Transverse colon (tissue), 4 donors: ENCODE data around the gene COQ3.

ENCODE experiments used
- POLR2AphosphoS5 ChIP-seq, 3 donors: sonication (generic); formaldehyde crosslinking; IDR thresholded peaks; one replicate each; pipeline ENCODE4 v1.6.1; 2016; ENCODE audit warnings: antibody characterized with exemption in 3 of 3
- TF ChIP-seq, protein P1 (sequence below), 5 experiments: fragments of 200-600 bp in 3 of 5; fragments of 450-650 bp in 2 of 5; sonication (generic) in 3 of 5; IDR thresholded peaks; 1 replicate in 2 of 5; 2 replicates in 3 of 5; pipeline ENCODE4 v1.5.1; 2016 to 2017; ENCODE audit warnings: antibody characterized with exemption in 5 of 5, inconsistent platforms in 3 of 5, mild to moderate bottlenecking in 2 of 5, moderate library complexity in 1 of 5

DNA sequence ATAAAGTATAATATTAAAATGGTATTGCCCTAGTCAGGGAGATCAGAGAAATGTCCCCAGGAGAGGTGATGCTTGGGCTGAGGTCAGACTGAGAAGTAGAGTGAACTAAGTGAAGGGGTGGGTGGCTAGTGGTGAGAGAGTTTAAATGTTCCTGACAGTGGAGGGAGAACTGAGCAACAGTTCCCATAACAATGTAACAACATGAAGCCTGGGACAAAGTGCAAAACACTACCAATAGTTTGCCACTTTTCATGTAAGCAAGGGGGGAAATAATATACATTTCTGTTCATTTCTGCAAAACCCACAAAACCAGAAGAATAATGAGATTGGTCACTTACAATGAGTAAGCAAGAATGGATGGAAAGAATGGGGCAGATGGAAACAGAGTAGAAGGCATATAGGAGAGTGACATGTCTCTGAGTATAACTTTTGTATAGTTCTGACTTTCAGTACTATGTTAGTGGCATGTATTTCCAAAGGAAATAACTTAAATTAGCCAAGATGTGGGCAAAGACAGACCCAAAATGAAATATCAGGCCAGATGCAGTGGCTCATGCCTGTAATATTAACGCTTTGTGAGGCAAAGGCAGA lies 31.2 kb downstream of the COQ3 start:
- no peak for TF ChIP-seq POLR2AphosphoS5 (IDR thresholded peaks at IDR 0.05)
- TF ChIP-seq, protein P1, sequence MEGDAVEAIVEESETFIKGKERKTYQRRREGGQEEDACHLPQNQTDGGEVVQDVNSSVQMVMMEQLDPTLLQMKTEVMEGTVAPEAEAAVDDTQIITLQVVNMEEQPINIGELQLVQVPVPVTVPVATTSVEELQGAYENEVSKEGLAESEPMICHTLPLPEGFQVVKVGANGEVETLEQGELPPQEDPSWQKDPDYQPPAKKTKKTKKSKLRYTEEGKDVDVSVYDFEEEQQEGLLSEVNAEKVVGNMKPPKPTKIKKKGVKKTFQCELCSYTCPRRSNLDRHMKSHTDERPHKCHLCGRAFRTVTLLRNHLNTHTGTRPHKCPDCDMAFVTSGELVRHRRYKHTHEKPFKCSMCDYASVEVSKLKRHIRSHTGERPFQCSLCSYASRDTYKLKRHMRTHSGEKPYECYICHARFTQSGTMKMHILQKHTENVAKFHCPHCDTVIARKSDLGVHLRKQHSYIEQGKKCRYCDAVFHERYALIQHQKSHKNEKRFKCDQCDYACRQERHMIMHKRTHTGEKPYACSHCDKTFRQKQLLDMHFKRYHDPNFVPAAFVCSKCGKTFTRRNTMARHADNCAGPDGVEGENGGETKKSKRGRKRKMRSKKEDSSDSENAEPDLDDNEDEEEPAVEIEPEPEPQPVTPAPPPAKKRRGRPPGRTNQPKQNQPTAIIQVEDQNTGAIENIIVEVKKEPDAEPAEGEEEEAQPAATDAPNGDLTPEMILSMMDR (IDR thresholded peaks at IDR 0.05) = no peak
